ENCODE results near the gene PSMB4.

The PSMB4 gene

DNA sequence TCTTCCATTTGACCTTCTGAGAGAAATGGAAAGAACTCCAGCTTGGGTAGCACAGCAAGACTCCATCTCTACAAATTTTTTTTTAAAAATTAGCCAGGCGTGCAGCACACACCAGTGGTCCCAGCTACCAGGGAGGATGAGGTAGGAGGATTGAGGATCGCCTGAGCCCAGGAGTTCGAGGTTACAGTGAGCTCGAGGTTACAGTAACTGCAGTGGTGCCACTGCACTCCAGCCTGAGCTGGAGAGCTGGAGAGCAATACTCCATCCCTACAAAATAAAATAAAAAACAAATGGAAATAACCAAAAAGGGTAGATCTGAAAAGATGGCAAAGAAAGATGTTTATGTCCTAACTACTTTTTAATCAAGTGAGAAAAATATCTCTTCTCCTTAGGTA lies 45.4 kb downstream of the PSMB4 start:
- DNase-seq (ENCODE audit: low read depth in 1 of 2, low spot score in 1 of 2), result no peak
- Histone ChIP-seq H3K27me3 (ENCODE audit: insufficient read depth, poor library complexity, severe bottlenecking) (no peaks in the 10 kb centered on the region), H3K27ac (replicated peaks) (no peak overlapping the region), H3K4me3 (replicated peaks; ENCODE audit: insufficient read depth, low read length) (no peak overlapping the region)
- TF ChIP-seq, protein P1, sequence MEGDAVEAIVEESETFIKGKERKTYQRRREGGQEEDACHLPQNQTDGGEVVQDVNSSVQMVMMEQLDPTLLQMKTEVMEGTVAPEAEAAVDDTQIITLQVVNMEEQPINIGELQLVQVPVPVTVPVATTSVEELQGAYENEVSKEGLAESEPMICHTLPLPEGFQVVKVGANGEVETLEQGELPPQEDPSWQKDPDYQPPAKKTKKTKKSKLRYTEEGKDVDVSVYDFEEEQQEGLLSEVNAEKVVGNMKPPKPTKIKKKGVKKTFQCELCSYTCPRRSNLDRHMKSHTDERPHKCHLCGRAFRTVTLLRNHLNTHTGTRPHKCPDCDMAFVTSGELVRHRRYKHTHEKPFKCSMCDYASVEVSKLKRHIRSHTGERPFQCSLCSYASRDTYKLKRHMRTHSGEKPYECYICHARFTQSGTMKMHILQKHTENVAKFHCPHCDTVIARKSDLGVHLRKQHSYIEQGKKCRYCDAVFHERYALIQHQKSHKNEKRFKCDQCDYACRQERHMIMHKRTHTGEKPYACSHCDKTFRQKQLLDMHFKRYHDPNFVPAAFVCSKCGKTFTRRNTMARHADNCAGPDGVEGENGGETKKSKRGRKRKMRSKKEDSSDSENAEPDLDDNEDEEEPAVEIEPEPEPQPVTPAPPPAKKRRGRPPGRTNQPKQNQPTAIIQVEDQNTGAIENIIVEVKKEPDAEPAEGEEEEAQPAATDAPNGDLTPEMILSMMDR (IDR thresholded peaks at IDR 0.05; ENCODE audit: insufficient read depth, low read length), result no peak
- no peak for TF ChIP-seq GABPA (IDR thresholded peaks at IDR 0.05; ENCODE audit: low read depth)
- TF ChIP-seq POLR2AphosphoS5 (IDR thresholded peaks at IDR 0.05; ENCODE audit: low read depth), result no peak
- no peak for TF ChIP-seq SPI1 (IDR thresholded peaks at IDR 0.05; ENCODE audit: borderline replicate concordance, low read depth)
- TF ChIP-seq, protein P2, sequence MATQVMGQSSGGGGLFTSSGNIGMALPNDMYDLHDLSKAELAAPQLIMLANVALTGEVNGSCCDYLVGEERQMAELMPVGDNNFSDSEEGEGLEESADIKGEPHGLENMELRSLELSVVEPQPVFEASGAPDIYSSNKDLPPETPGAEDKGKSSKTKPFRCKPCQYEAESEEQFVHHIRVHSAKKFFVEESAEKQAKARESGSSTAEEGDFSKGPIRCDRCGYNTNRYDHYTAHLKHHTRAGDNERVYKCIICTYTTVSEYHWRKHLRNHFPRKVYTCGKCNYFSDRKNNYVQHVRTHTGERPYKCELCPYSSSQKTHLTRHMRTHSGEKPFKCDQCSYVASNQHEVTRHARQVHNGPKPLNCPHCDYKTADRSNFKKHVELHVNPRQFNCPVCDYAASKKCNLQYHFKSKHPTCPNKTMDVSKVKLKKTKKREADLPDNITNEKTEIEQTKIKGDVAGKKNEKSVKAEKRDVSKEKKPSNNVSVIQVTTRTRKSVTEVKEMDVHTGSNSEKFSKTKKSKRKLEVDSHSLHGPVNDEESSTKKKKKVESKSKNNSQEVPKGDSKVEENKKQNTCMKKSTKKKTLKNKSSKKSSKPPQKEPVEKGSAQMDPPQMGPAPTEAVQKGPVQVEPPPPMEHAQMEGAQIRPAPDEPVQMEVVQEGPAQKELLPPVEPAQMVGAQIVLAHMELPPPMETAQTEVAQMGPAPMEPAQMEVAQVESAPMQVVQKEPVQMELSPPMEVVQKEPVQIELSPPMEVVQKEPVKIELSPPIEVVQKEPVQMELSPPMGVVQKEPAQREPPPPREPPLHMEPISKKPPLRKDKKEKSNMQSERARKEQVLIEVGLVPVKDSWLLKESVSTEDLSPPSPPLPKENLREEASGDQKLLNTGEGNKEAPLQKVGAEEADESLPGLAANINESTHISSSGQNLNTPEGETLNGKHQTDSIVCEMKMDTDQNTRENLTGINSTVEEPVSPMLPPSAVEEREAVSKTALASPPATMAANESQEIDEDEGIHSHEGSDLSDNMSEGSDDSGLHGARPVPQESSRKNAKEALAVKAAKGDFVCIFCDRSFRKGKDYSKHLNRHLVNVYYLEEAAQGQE (IDR thresholded peaks at IDR 0.05; ENCODE audit: insufficient replicate concordance, low read depth), result no peak

DNA sequence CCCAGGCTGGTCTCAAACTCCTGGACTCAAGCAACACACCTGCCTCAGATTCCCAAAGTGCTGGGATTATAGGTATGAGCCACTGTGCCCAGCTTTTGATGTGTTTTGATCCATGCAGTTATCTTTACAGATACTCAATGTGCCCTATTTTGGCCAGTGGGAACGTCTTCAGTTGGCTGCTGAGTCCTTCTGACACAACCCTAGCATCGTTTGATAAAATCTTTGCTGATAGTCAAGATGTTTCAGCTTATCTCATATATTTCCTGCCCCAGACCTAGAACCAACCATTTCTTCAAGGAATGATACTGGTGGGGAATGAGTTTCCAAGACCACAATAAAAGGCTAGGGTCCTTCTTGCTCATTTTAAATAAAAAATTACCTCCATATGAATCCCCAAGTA lies 48.3 kb downstream of the PSMB4 start:
- Histone ChIP-seq H3K4me3 (replicated peaks; ENCODE audit: insufficient read depth, low read length) (no peak overlapping the region), H3K27ac (replicated peaks) (no peak overlapping the region), H3K27me3 (ENCODE audit: insufficient read depth, poor library complexity, severe bottlenecking) (no peaks in the 10 kb centered on the region)
- no peak for DNase-seq (ENCODE audit: low read depth in 1 of 2, low spot score in 1 of 2)
- TF ChIP-seq, protein P2 (IDR thresholded peaks at IDR 0.05; ENCODE audit: insufficient replicate concordance, low read depth), result no peak
- no peak for TF ChIP-seq SPI1 (IDR thresholded peaks at IDR 0.05; ENCODE audit: borderline replicate concordance, low read depth)
- TF ChIP-seq POLR2AphosphoS5 (IDR thresholded peaks at IDR 0.05; ENCODE audit: low read depth), result no peak
- TF ChIP-seq, protein P1 (IDR thresholded peaks at IDR 0.05; ENCODE audit: insufficient read depth, low read length), result no peak
- TF ChIP-seq GABPA (IDR thresholded peaks at IDR 0.05; ENCODE audit: low read depth), result no peak
